RCC 7860 (cell line): ENCODE measurements around the gene ALDH1L2.

ENCODE experiments used
- DNase-seq: peaks from one replicate; pipeline ENCODE4 v3.0.0-alpha.2; 2015; ENCODE audit warnings: low spot score
- FAIRE-seq: peaks from 2 replicates; lab custom pipeline; 2012; peaks lifted over from hg19 to GRCh38; lab: Jason Lieb, UNC

ALDH1L2 gene

DNA sequence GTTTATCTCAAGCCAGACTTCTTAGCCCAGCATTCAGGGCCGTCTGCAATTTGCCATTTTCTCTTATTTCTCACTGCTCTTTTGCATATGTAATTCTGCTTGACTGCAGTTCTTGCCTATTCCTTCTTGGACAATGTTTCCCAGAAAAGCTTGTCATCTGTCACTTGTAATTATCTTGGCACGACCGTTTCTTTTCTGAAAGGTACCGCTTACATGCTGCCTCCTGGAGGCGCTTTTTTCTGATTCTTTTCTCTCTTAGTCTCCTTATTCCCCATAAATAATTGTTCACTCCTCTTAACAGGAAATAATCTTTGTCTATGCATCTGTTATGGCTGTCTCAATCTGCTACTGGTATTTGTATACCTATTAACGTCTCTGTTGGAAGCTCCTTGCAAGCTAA lies 1.2 kb upstream of the ALDH1L2 start:
- FAIRE-seq (no peak), DNase-seq (no peak)

DNA sequence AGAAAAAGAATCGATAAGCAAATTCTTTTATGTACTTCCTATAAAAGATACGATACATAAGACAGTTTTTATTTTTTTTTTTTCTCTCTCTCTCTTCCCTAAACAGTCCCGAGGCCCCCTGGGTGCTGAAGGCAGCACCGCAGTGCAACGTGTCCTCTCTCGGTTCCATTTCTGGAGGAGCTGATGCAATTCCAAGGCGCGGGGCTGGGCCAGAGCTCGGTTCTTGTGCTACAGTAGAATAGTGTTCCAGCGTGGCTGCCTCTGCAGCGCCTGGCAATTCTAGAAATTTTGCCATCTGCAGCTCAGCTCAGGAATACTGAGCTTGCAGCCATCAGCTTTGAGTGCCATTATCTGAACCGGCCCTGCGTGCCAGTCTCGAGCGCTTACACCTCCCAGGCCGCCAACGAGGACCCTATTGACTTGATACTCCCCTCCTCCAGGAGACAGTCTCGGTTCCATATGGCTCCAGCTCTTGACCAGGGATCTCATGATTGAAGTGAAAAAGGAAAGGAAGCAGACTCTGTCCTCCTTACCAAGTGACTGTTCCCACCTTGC lies 630 bp downstream of the ALDH1L2 start:
- DNase-seq = no peak
- no peak for FAIRE-seq

DNA sequence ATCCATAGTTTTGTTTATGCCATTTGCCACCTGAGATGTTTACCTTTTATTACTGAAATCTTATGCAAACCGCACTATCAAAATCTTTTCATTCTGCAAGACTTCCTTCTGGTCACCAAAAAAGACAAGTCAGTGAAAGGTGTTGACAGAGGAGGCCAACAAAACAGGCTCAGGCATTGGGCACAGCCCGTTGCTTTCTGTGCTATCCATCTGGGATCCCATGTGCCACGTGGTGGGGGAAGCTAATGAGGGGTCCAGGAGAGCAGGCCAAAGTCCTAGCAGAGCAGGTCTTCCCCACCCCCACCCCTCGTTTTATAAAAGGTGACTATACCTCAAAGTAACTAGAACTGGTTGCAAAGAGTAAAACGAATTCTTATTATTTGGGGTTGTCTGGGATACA lies 1.2 kb downstream of the ALDH1L2 start:
- no peak for FAIRE-seq
- no peak for DNase-seq

DNA sequence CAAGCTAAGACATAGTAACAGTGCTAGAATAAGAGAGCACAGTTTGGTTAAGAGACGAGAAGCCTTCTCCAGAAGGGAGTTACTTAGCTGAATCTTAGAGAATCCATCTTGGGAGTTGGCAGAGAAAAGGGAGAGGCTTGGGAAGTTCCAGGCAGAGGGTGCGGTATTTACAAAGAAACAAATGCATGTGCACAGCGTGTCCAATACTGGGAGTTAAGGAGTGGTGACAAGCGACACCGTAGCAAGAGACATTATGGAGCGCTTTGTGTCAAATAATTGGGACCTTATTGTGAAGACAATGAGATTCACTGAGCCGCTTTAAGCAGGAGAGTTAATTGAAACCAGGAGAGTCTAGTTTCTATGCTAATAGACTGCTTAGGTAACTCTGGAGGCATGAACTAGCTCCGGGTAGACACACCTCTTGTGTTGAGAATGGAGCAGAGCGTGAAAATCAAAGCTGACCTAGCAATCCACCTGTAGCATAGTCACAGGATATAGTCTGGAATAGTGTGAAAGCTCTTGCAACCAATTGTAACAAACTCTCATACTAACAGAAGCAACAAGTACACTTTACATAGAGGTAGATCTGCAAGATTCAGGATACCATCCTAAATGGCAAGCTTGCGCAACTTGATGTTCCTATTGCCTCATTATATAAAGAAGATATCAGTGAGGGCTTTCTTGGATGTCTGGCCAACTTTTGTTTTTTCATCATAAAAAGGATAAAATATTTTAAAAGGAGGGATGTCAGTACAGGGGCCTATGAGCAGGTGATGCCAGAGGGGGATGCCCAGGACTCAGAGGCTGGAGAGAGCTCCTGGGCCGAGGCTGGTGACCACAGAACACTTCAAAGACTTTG lies 5.3 kb downstream of the ALDH1L2 start:
- FAIRE-seq = no peak
- DNase-seq = no peak

DNA sequence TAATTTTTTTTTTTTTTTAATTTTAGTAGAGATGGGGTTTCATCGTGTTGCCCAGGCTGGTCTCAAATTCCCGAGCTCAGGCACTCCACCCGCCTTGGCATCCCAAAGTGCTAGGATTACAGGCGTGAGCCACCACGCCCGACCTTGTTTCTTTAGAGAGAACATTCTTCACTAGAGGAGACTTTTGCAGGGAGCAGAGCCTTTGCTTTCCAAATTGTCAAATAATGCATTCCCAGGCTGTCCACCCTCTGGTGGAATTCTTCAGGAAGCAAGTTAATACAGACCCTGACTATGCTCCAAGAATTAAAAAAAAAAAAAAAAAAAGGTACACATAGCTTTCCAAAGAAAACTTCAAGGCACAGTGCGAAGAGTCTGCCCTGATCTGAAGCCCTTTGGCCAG lies 6.8 kb downstream of the ALDH1L2 start:
- no peak for FAIRE-seq
- DNase-seq = no peak

DNA sequence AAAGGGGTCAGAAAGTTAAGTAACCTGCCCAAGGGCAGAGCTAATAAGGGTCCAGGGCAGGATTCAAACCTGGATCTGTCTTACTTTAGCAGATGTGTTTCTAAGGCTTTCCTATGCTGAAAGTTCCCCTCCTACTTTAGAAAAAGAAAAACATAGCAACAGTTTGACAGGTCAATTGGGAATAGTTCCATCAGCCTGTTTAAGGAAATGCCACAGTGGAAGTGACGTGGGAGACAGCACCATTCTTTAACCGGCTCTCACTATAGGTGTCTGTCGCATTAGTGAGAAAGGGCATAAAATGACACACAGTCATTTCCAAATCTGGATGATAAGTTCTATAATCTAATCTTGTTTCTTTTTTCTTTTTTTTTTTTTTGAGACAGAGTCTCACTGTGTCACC lies 7.3 kb downstream of the ALDH1L2 start:
- no peak for FAIRE-seq

DNA sequence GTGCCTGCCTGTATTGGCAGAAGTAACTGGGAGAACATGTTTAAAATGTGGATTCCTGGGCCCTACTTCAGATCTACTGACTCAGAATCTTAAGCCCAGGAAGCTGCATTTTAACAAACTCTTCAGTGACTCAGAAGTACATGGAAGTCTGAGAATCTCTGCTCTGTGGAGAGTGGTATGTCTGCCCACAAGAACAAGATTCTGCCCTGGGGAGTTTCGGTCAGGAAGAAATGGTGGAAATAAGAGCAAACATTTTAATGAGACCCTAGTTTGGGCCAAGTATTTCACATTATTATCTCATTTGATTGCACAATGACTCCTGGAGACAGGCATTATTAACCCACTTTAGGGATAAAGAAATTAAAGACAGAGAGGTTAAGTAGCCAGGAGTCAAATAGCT lies 8.2 kb downstream of the ALDH1L2 start:
- FAIRE-seq (no peak), DNase-seq (no peak)

More for the DNA sequence above, 7.3 kb downstream of the ALDH1L2 start:
- DNase-seq = no peak

DNA sequence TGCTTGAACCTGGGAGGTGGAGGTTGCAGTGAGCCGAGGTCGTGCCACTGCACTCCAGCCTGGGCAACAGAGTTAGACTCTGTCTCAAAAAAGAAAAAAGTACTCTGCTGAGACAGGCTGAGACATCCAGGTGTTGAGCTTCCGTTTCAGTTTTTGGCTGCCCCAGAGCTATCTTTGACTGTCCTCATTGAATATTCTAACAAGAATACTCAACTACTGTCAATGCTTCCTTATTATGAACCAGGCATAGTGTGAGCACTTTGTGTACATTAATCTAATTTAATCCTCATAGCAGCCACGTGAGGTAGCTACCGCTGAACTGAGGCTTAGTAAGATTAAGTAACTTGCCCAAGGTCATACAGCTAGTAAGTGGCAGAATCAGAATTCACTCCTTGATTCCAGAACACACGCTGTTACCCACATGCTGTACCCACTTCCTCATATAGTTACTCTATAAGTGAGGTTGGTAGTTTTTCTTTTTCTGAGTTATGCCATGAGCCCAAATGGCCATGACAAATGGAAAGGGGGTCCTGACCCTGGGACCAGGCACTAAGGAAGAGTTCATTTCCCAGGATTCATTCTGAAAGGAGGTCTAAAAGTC lies 11.3 kb downstream of the ALDH1L2 start:
- no peak for DNase-seq
- no peak for FAIRE-seq

DNA sequence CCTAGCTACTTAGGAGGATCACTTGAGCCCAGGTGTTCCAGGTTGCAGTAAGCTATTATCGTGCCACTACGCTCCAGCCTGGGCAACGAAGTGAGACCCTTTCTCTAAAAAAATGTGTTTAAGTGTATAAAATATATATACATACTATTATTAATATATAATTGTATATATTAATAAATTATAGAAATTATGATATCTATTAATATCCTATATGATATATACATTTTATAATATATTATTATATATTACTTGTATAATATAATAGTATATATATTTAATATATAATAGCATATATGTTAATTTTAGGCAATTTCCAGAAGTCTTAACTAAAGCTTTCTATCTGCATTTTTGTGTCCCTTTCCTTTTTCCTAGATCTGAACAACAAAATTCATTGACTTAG lies 12.3 kb downstream of the ALDH1L2 start:
- DNase-seq (no peak), FAIRE-seq (peak; percentile 50)

DNA sequence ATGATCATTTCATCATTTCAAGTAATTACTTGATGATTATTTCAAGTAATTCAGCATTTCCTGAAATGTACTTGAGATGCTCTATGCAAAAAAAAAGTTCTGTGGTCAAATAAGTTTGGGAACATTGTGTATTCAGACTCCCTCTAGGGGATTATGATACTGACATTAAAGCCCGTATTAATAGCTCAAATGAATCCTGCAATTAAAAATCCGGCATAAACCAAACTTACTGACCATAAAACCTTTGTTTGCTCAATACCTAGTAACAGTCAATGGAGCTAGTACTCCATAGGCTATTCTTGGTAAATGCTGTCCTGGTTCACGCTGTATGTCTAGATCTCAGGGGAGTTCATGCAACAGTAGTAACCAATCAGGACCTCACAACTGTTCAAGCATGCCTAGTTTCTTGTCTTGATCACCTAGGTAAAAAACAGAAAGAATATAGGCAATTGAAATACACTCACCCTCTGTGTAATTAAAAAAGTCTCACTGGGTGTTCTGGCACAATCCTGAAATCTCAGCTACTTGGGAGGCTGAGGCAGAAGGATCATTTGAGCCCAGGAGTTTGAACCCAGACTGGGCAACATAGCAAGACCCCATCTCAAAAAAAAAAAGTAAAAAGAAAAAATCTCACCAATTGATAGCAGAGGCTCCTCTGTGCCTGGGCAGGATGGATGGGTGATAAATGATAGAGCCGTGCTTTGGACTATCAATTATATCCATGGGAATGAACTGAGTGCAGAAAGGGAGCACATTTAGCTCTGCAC lies 14.1 kb downstream of the ALDH1L2 start:
- DNase-seq = no peak
- no peak for FAIRE-seq

DNA sequence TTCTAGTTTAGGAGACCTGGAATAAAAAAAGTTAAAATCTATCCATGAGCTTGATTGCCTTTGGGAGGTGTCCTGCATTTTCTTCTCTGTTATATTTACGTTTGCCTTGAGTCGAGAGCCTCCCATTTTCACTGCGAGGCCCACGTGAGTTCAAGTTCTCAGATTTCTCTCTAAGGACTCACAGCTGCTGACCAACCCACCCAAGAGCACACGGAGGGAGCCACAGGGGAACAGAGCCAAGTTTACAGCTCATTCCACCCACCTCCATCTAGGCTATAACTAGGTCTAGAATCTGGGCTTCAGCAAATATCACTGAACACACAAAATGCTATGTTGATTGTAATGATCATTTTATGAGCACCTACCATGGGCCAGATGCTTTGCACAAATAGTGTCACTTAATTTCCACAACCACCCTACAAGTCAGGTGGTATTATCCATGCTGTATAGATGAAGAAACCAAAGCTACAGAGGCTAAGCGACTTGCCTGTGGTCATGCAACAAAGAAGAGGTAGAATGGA lies 16.7 kb downstream of the ALDH1L2 start:
- FAIRE-seq = no peak
- DNase-seq = no peak

DNA sequence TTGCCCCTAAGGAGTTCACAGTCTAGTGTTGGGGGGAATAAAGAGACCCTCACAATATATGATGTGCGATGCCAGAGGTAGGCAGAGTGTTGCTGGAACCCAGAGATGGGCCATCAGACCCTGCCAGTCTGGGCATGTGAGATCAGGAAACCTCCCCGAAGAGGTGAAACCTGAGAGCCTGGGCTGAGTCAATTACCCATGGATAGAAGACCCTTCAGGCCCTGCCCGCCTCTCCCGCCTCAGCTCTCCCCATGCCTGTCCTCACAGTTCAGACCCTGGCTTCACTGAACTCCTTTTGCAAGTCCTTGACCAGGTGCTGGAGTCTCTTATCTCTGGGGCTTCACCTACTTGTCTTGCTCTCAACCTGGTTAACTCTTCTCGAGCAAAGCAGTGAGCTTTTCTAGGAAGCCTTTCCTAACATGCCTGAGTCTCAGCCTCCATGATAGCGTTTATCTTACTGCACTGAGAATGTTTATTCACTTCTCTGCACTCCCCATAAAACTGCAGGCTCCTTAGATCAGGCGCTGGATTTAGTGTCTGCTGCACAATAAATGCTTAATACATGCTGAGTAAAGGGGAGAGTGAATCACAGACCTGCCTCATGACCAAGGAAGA lies 19.6 kb downstream of the ALDH1L2 start:
- FAIRE-seq (no peak), DNase-seq (no peak)

DNA sequence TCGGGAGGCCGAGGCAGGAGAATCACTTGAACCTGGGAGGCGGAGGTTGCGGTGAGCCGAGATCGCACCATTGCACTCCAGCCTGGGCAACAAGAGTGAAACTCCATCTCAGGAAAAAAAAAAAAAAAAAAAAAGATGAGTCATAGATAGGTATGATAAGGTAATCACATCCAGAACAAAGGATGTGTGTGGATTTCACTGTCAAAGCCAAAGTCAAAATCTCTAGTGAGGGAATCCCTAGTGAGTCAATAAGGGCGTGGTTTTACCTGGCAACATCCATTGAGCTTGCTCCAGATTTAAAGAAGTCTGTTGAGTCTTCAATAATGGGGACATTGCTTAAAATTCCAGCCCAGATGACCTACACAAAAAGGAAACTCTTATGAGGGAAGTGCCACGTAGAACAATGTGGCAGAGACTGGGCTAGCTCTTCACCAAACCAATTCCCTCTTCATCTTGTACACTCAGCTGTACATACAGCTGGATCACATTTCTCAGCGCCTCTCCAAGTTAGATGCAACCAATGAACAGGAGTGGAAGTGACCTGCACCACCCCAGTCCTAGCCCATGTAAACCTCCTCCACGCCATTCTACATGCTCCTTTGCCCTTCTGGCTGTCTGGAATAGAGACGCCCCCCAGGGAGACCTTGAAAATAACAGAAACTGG lies 23.4 kb downstream of the ALDH1L2 start:
- FAIRE-seq (no peak), DNase-seq (no peak)

DNA sequence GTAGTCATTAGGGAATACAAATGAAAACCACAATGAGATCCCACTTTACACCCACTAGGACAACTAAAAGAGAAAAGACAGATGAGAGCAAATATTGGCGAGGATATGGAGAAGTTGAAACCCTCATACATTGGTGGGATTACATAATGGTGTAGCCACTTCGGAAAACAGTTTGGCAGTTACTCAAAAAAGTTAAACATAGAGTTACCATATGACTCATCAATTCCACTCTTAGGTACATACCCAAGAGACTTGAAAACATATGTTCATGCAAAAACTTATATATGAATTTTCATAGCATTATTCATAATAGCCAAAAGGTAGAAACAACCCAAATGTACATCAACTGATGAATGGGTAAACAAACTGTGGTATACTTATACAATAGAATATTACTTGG lies 27.1 kb downstream of the ALDH1L2 start:
- FAIRE-seq (no peak), DNase-seq (no peak)

DNA sequence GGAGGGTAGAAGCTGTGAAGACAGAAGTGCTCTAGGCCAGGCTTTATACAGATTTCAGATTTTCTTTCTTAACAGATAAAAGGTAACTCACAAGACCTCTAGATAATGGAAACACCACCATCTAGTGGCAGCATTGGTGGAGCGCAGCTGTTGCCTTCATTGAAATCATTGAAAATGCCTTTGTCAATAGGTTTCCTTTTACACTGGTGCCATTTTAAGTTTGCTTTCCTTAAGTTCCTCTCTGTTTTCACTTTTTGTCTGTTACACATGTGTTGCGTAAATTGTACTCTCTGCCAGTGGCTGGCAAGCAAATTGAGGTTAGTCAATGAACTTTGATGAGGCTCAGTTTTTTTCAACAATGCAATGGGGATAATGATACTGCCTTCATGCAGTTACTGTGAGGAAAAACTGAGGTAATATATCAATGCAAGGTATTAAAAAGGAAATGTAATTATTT lies 31.1 kb downstream of the ALDH1L2 start:
- DNase-seq = peak; percentile 49
- peak; percentile 81 for FAIRE-seq

DNA sequence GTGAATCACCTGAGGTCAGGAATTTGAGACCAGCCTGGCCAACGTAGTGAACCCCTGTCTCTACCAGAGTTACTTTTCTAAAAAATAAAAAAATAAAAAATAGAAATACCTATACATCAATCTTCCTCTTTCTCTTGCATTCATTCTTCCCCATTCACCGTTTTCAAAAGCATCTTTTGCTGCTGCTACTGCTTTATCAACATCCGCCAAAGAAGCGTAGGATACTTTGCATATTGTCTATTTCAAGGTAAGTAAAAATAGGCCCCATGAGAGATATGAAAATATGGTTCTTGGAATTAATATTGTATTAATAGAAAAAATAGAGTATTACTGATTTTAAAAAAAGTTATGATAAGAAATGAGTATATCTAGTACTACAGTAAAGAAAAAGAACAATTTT lies 32.3 kb downstream of the ALDH1L2 start:
- DNase-seq = no peak

DNA sequence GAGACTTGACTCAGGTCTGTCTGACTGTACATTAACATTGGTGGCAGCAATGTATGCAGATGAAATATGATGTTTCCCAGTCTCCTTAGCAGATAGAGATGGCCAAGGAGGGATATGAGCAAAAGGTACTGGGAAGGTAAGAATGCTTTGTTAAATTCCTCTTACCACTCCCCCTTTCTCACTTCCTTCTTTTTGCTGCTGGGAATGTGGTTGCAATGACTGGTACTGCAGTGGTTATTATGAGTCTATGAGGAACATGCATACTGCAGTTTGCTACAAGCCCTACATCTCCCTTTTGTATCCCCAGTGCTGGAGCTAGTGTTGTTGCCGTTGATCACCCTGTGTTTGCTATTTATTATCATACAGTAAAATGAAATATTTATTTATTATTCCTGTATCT lies 35.9 kb downstream of the ALDH1L2 start:
- DNase-seq (no peak), FAIRE-seq (no peak)

More for the DNA sequence above, 32.3 kb downstream of the ALDH1L2 start:
- FAIRE-seq = no peak

DNA sequence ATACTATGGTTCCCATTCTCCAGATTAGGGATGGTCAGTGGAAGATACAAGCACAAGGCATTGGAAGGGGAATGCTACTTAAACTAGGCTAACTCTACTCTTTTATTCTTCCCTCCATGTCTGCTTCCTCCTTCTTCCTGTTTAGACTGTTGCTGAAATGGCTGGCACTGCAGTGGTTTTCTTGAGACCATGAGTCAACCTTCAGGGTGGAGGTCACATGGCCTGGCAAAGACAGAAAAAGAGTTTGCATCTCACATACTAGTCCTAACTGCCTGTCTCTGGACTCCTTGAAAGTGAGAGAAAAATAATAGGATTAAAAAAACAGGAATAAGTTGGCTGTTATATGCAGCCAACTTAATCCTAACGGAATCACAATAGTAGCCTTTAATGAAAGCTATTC lies 37.0 kb downstream of the ALDH1L2 start:
- DNase-seq (no peak), FAIRE-seq (no peak)

DNA sequence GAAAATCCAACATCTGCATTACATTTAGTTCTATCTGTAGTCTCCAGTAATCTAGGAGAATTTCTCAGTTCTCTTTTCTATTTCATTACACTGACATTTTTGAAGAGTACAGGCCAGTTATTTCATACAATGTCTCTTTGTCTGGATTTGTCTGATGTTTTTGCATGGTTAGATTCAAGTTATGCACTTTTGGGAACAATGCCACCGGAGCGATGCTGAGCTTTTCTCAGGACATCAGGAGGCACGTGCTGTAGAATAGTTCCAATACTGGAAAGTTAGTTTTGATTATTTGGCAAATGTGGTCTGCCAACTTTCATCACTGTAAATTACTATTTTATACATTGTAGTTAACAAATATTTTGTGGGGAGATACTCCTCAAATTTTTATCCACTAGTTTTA lies 43.1 kb downstream of the ALDH1L2 start:
- DNase-seq = no peak
- no peak for FAIRE-seq

DNA sequence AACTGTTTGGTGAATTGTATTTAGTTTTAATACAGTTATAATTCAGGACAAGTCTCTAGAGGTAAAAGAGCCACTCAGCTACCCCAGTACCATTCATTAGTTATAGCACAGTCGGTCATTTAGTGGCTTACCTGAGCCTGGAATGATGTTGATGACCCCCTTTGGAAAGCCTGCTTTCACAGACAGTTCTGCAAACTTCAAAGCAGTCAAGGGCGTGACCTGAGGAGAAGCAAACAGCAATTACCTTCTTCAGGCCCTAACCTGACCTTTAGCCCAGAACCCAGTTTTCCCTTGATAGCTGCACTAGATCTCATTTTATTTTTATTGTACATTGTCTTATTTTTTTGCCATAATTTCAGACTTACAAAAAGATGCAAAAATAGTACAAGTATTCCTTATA lies 43.8 kb downstream of the ALDH1L2 start:
- FAIRE-seq = no peak
- DNase-seq = no peak
